ENCODE measurements around the gene SBNO1. TPM values are rescaled to one million over a fixed set of nuclear protein-coding genes. Genes with fewer than 3 reads are reported as not detected.
A peak's percentile ranks its signal among the peaks of the same experiment; 100 is the strongest.
"Not testable (repeated sequence)": the region's sequence is repeated elsewhere in the genome, so short reads cannot be mapped to it uniquely, and the experiment has no call there.

Gene SBNO1
- total RNA-seq, result 11.5 TPM

DNA sequence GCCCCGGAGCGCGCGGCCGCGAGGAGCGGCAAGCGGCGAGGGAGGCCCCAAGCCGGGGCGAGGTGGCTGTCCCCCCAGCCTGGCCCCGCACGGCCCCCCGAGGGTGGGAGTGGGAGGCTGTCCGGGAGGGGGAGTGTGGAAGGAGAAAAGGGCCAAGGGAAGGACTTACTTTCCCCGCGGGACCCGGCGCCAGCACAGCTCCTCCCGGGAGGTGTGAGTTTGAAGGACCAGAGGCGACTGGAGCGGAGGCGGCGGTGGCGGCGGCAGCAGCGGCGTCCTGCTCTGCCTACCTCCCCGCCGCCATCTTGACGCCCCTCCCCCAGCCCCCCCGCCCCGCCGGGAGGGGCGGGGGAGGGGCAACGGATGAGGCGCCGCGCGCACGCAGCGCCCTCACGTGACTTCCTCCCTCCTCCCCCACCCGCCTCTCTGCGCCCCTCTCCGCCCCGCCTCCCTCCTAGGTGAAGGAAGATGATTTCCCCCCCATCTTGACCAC is at the start of gene SBNO1:
SBNO1 (minus strand) TSS at position 316 of the 493 bp plus-strand sequence. CDS start 14,406 bp downstream, outside the sequence.
- Histone ChIP-seq H3K4me3 (ENCODE audit: low read length in 3 of 3) (peak within 1 kb of the TSS; percentile 83 to 94 (median 93)), H3K27me3 (ENCODE audit: control insufficient read depth in 3 of 3, insufficient read depth in 3 of 3, low read length in 3 of 3) (no peaks in the 10 kb centered on the region), H3K4me1 (ENCODE audit: control insufficient read depth in 3 of 3, insufficient read depth in 3 of 3, low read length in 3 of 3) (peaks cover 14 to 19% (median 18%) of the 10 kb centered on the region in 3 donors), H3K9me3 (ENCODE audit: control insufficient read depth in 3 of 3, low read length in 3 of 3) (no peaks in the 10 kb centered on the region), H3K27ac (ENCODE audit: low read depth, low read length) (peak within 1 kb of the TSS; percentile 98), H3K9ac (ENCODE audit: low read depth in 1 of 3, low read length in 3 of 3) (peak within 1 kb of the TSS; percentile 92 to 94 (median 93)), H3K36me3 (ENCODE audit: control insufficient read depth in 3 of 3, insufficient read depth in 3 of 3, low read length in 3 of 3) (peaks cover 0 to 3% (median 2%) of the 10 kb centered on the region in 3 donors)

DNA sequence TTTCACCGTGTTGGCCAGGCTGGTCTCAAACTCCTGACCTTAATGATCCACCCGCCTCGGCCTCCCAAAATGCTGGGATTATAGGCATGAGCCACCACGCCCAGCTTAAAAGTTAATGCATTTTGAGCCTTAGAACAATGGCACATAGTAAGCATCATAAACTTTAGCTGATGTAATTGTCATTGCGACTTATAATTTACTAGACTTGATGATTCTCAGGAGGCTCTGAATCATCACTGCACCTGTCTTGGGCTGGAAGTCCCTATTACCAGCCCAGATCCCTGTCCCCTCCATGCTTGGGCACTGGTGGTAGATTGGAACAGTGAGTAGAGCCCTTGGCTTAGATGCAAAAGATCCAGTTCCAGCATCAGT is 45.4 kb upstream of the SBNO1 start:
- no peak overlapping the region for H3K27ac ChIP-seq (ENCODE audit: low read depth, low read length)
- H3K4me3 ChIP-seq (ENCODE audit: low read length in 3 of 3), result no peak overlapping the region
- no peaks in the 10 kb centered on the region for H3K4me1 ChIP-seq (ENCODE audit: control insufficient read depth in 3 of 3, insufficient read depth in 3 of 3, low read length in 3 of 3)
- H3K36me3 ChIP-seq (ENCODE audit: control insufficient read depth in 3 of 3, insufficient read depth in 3 of 3, low read length in 3 of 3), result peaks cover 15 to 22% (median 22%) of the 10 kb centered on the region in 3 donors
- no peaks in the 10 kb centered on the region for H3K27me3 ChIP-seq (ENCODE audit: control insufficient read depth in 3 of 3, insufficient read depth in 3 of 3, low read length in 3 of 3)
- no peaks in the 10 kb centered on the region for H3K9me3 ChIP-seq (ENCODE audit: control insufficient read depth in 3 of 3, low read length in 3 of 3)
- H3K9ac ChIP-seq (ENCODE audit: low read depth in 1 of 3, low read length in 3 of 3), result no peak overlapping the region

- not testable (repeated sequence) for H3K27ac ChIP-seq (ENCODE audit: low read depth, low read length); H3K4me1 ChIP-seq (ENCODE audit: control insufficient read depth in 3 of 3, insufficient read depth in 3 of 3, low read length in 3 of 3); H3K27me3 ChIP-seq (ENCODE audit: control insufficient read depth in 3 of 3, insufficient read depth in 3 of 3, low read length in 3 of 3); H3K9ac ChIP-seq (ENCODE audit: low read depth in 1 of 3, low read length in 3 of 3); H3K4me3 ChIP-seq (ENCODE audit: low read length in 3 of 3); H3K9me3 ChIP-seq (ENCODE audit: control insufficient read depth in 3 of 3, low read length in 3 of 3)
- H3K36me3 ChIP-seq (ENCODE audit: control insufficient read depth in 3 of 3, insufficient read depth in 3 of 3, low read length in 3 of 3), result peaks cover 18 to 27% (median 25%) of the 10 kb centered on the region in 3 donors
Measured at GRCh38 chr12:123409284-123410040, 44.8 kb upstream of the SBNO1 start.

- H3K36me3 ChIP-seq (ENCODE audit: control insufficient read depth in 3 of 3, insufficient read depth in 3 of 3, low read length in 3 of 3), result peaks cover 27 to 36% (median 34%) of the 10 kb centered on the region in 3 donors
- not testable (repeated sequence) for H3K9me3 ChIP-seq (ENCODE audit: control insufficient read depth in 3 of 3, low read length in 3 of 3); H3K27ac ChIP-seq (ENCODE audit: low read depth, low read length); H3K9ac ChIP-seq (ENCODE audit: low read depth in 1 of 3, low read length in 3 of 3); H3K4me1 ChIP-seq (ENCODE audit: control insufficient read depth in 3 of 3, insufficient read depth in 3 of 3, low read length in 3 of 3); H3K4me3 ChIP-seq (ENCODE audit: low read length in 3 of 3); H3K27me3 ChIP-seq (ENCODE audit: control insufficient read depth in 3 of 3, insufficient read depth in 3 of 3, low read length in 3 of 3)
Measured at GRCh38 chr12:123408619-123409018, 44.0 kb upstream of the SBNO1 start.

DNA sequence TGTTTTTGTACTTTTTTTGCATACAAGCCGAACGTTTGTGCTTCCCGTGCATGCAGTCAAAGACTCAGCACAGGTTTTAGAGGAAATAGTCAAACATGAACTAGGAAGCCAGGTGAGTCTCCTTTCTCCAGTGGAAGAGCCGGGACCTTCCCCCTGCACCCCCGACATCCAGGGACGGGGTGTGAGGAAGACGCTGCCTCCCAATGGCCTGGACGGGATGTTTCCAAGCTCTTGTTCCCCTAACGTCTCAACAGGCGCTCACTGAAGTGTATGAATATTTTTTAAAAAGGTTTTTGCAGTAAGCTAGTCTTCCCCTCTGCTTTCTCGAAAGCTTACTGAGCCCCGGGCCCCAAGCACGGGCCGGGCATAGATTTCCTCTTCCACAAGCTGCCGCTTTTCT is 43.3 kb upstream of the SBNO1 start:
- H3K4me1 ChIP-seq (ENCODE audit: control insufficient read depth in 3 of 3, insufficient read depth in 3 of 3, low read length in 3 of 3); H3K9ac ChIP-seq (ENCODE audit: low read depth in 1 of 3, low read length in 3 of 3); H3K27ac ChIP-seq (ENCODE audit: low read depth, low read length); H3K27me3 ChIP-seq (ENCODE audit: control insufficient read depth in 3 of 3, insufficient read depth in 3 of 3, low read length in 3 of 3); H3K4me3 ChIP-seq (ENCODE audit: low read length in 3 of 3); H3K9me3 ChIP-seq (ENCODE audit: control insufficient read depth in 3 of 3, low read length in 3 of 3): not testable (repeated sequence)
- peaks cover 33 to 42% (median 41%) of the 10 kb centered on the region in 3 donors for H3K36me3 ChIP-seq (ENCODE audit: control insufficient read depth in 3 of 3, insufficient read depth in 3 of 3, low read length in 3 of 3)

GRCh38 chr12:123407269-123407668 is 42.6 kb upstream of the SBNO1 start:
- not testable (repeated sequence) for H3K4me3 ChIP-seq (ENCODE audit: low read length in 3 of 3); H3K4me1 ChIP-seq (ENCODE audit: control insufficient read depth in 3 of 3, insufficient read depth in 3 of 3, low read length in 3 of 3); H3K9me3 ChIP-seq (ENCODE audit: control insufficient read depth in 3 of 3, low read length in 3 of 3); H3K27me3 ChIP-seq (ENCODE audit: control insufficient read depth in 3 of 3, insufficient read depth in 3 of 3, low read length in 3 of 3); H3K9ac ChIP-seq (ENCODE audit: low read depth in 1 of 3, low read length in 3 of 3); H3K27ac ChIP-seq (ENCODE audit: low read depth, low read length)
- H3K36me3 ChIP-seq (ENCODE audit: control insufficient read depth in 3 of 3, insufficient read depth in 3 of 3, low read length in 3 of 3), result peaks cover 39 to 47% (median 45%) of the 10 kb centered on the region in 3 donors

DNA sequence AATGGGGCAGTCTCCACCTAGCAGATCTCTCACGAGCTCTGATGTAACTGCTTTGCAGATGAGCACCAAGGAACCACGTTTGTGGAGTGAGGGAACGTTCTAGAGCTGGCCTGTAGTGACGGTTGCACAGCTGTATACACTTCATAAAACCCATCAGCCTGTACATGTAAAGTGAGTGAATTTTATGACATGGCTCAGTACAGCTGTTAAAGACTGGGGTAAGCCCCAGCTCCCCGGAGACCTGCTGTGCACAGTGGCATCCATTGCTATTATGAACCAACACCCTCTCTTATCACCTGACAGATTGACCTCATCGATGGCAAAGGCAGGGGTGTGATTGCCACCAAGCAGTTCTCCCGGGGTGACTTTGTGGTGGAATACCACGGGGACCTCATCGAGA is 39.9 kb upstream of the SBNO1 start:
- Histone ChIP-seq H3K4me3 (ENCODE audit: low read length in 3 of 3) (no peak overlapping the region), H3K9ac (ENCODE audit: low read depth in 1 of 3, low read length in 3 of 3) (no peak overlapping the region), H3K4me1 (ENCODE audit: control insufficient read depth in 3 of 3, insufficient read depth in 3 of 3, low read length in 3 of 3) (peaks cover 0 to 9% (median 9%) of the 10 kb centered on the region in 3 donors), H3K36me3 (ENCODE audit: control insufficient read depth in 3 of 3, insufficient read depth in 3 of 3, low read length in 3 of 3) (peaks cover 42 to 49% (median 45%) of the 10 kb centered on the region in 3 donors), H3K9me3 (ENCODE audit: control insufficient read depth in 3 of 3, low read length in 3 of 3) (no peaks in the 10 kb centered on the region), H3K27me3 (ENCODE audit: control insufficient read depth in 3 of 3, insufficient read depth in 3 of 3, low read length in 3 of 3) (no peaks in the 10 kb centered on the region), H3K27ac (ENCODE audit: low read depth, low read length) (no peak overlapping the region)

DNA sequence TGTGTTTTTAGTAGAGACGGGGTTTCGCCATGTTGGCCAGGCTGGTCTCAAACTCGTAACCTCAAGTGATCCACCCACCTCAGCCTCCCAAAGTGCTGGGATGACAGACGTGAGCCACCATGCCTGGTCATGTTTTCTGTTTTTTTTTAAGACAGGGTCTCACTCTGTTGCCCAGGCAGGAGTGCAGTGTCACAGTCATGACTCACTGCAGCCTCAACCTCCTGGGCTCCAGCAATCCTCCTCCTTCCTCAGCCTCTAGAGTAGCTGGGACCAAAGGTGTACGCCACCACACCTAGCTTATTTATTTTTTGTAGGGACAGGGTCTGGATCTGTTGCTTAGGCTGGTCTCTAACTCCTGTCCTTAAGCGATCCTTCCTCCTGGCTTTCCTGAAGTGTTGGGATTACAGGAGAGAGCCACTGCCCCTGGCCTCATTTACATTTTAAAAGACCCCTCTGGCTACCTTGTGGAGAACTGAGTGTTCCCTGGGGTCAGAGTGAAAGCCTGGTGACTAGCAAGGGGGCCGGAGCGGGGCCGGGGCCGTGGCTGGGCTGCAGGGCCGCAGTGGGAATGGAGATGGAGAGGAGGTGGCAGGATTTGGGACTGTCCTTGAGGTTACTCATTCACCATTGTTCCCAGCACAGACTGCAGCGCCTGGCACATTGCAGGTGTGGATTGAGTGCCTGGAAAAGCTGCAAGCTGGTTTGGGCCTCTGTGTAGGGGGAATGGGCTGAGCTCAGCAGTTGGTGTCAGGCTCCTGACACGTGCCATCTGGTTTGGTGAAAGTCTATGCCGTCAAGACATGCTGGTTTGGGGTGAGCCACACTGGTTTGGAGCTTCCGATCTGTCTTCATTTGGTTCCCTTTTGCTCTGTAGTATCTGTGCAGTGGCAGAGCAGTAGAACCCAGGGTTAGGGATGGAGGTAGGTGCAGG is 37.4 kb upstream of the SBNO1 start:
- Histone ChIP-seq H3K9ac (ENCODE audit: low read depth in 1 of 3, low read length in 3 of 3) (peak overlapping the region in 2 of 3 donors; percentile 14 to 25), H3K9me3 (ENCODE audit: control insufficient read depth in 3 of 3, low read length in 3 of 3) (no peaks in the 10 kb centered on the region), H3K4me3 (ENCODE audit: low read length in 3 of 3) (no peak overlapping the region), H3K27ac (ENCODE audit: low read depth, low read length) (no peak overlapping the region), H3K27me3 (ENCODE audit: control insufficient read depth in 3 of 3, insufficient read depth in 3 of 3, low read length in 3 of 3) (no peaks in the 10 kb centered on the region), H3K36me3 (ENCODE audit: control insufficient read depth in 3 of 3, insufficient read depth in 3 of 3, low read length in 3 of 3) (peaks cover 47 to 52% (median 51%) of the 10 kb centered on the region in 3 donors), H3K4me1 (ENCODE audit: control insufficient read depth in 3 of 3, insufficient read depth in 3 of 3, low read length in 3 of 3) (peaks cover 8 to 27% (median 24%) of the 10 kb centered on the region in 3 donors)

- H3K27ac ChIP-seq (ENCODE audit: low read depth, low read length), result no peak overlapping the region
- H3K4me1 ChIP-seq (ENCODE audit: control insufficient read depth in 3 of 3, insufficient read depth in 3 of 3, low read length in 3 of 3), result peaks cover 8 to 40% (median 24%) of the 10 kb centered on the region in 3 donors
- no peaks in the 10 kb centered on the region for H3K9me3 ChIP-seq (ENCODE audit: control insufficient read depth in 3 of 3, low read length in 3 of 3)
- peaks cover 53 to 58% (median 56%) of the 10 kb centered on the region in 3 donors for H3K36me3 ChIP-seq (ENCODE audit: control insufficient read depth in 3 of 3, insufficient read depth in 3 of 3, low read length in 3 of 3)
- no peaks in the 10 kb centered on the region for H3K27me3 ChIP-seq (ENCODE audit: control insufficient read depth in 3 of 3, insufficient read depth in 3 of 3, low read length in 3 of 3)
- H3K4me3 ChIP-seq (ENCODE audit: low read length in 3 of 3), result no peak overlapping the region
- H3K9ac ChIP-seq (ENCODE audit: low read depth in 1 of 3, low read length in 3 of 3), result peak overlapping the region in 2 of 3 donors; percentile 20 to 44
Measured at GRCh38 chr12:123399255-123399617, 34.6 kb upstream of the SBNO1 start.

All from skeletal muscle tissue (tissue), 4 donors.